ENCODE data around the gene BOD1L1.

Gene BOD1L1

DNA sequence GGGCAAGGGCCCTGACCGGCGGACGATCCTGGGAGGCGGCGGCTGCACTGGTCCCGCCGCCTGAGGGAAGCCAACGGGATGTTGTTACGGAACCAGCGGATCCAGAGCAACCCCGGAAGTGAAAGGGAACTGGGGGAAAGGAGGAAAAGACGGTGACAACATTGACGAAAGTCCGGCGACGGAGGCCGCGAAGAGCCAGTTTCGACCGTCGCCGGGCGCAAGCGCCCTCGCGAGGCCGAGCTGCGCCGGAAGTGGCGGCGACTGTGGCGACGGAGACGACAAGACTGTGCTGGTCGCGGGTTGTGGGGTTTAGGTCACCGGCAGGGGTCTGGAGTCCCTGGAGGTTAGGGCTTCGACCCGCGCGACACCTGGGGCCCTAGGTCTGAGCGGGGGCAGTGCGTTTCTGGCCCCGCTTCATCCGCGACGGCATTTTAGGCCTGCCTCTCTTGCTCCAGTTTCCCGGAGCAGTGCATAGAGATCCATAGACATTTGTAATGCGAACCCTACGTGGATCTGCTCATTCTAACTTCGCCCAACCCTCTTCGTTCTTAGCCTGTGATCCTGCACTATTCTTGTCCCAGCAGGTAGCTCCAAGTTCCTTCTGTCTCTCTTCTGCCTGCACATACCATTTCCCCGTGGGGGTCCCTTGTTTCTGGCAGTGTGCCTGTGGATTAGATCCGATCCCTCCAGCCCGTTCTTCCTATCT is at the start of gene BOD1L1:
Gene BOD1L1 (minus strand): TSS at position 120 of the 706 bp plus-strand sequence. CDS start 138 bp downstream, outside the sequence.
- H3K4me3 ChIP-seq (ENCODE audit: low read depth, low read length) = peak within 1 kb of the TSS; percentile 92
- DNase-seq (ENCODE audit: low read depth) = peak; percentile 90
- peak; percentile 52 for TF ChIP-seq CTCF (conservative IDR thresholded peaks at IDR 0.05; ENCODE audit: low read depth, low read length)

GRCh38 chr4:13674971-13675370 is 47.4 kb upstream of the BOD1L1 start:
- no peak overlapping the region for H3K4me3 ChIP-seq (ENCODE audit: low read depth, low read length)
- no peak for DNase-seq (ENCODE audit: low read depth)
- no peak for TF ChIP-seq CTCF (conservative IDR thresholded peaks at IDR 0.05; ENCODE audit: low read depth, low read length)

DNA sequence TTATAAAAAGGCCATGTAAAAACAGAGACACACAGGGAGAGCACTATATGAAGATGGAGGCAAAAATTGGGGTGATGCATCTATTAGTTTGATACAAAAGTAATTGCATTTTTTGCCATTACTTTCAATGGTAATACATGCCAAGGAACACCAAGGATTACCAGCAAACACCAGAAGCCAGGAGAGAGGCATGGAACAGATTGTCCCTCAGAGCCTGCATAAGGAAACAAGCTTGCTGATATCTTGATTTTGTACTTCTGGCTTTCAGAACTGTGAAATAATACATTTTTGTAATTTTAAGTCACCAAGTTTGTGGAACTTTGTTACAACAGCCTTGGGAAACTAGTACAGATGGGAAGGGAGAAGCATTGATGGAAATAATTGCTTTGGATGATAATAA is 45.6 kb upstream of the BOD1L1 start:
- DNase-seq (ENCODE audit: low read depth) = no peak
- TF ChIP-seq CTCF (conservative IDR thresholded peaks at IDR 0.05; ENCODE audit: low read depth, low read length) = no peak
- H3K4me3 ChIP-seq (ENCODE audit: low read depth, low read length) = no peak overlapping the region

GRCh38 chr4:13670456-13671160 is 43.1 kb upstream of the BOD1L1 start:
- no peak for TF ChIP-seq CTCF (conservative IDR thresholded peaks at IDR 0.05; ENCODE audit: low read depth, low read length)
- no peak overlapping the region for H3K4me3 ChIP-seq (ENCODE audit: low read depth, low read length)
- DNase-seq (ENCODE audit: low read depth) = no peak

DNA sequence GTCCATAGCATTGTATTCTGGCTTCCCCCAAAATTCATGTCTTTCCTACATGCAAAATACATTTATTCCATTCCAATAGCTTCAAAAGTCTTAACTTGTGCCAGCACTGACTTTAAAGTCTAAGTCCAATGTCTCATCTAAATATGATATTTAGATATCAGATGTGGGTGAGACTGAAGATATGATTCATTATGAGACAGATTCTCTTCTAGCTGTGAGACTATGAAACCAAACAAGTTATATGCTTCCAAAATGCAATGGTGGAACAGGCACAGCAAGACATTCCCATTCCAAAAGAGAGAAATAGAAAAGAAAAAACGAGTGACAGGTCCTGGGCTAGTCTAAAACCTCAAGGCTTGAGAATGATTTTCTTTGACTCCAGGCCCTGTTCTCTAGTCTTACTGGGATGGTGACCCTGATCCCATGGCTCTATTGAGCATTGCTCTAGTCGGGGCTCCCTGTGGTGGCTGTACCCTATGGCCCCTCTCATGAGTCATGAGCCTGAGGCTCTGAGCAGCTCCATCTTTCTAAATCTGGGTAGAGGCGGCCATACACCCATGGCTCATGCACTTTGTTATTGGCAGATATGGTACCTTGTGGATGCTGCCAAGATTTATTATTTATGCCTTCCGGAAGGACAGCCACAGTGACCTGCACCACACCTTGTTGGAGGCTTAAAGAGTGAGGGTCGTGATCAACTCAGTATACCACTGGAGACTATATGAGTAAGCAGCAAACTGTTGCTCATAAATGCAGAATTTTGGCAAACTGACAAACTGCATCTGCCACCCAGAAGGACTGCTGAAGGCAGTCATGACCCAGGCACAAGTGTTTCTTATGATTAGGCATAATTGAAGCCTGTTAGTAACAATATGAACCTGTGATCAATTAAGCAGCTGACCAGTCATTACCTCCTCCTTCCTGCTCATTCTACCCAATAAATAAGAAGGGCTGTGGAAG is 38.5 kb upstream of the BOD1L1 start:
- TF ChIP-seq CTCF (conservative IDR thresholded peaks at IDR 0.05; ENCODE audit: low read depth, low read length) = no peak
- peak; percentile 25 for DNase-seq (ENCODE audit: low read depth)
- H3K4me3 ChIP-seq (ENCODE audit: low read depth, low read length) = no peak overlapping the region

DNA sequence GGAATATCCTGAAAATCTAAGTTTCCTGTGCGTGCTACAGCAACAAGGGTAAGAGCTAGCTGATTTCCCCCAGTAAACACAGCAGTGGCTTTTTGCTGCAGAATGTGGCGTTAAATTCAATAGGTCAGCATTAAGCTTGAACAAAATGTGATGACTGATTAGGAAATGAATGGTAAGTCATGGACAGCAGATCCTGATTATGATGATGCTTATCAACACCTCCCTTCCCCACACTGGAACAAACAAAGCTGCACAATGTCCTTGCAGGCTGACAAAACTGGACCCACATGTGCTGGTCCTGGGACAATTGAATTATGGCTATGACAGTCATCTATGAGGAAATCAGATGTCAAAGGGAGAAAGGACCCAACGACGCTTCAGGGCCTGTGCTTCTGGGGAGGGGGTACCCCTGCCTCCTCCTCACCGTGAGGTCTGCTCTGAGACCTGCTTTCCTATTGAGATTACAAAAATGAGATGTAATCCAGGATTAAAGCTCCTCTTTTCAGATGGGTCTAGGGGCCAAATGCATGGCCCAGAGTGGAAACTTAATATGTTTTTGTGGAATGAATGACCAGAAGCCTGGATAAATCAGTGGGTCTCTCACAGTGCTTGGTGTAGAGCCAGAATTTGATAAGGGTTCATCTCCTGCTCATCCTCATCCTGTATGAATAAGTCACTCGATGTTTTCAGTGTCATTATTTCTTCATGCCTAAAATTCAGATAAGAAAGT is 32.0 kb upstream of the BOD1L1 start:
- no peak for TF ChIP-seq CTCF (conservative IDR thresholded peaks at IDR 0.05; ENCODE audit: low read depth, low read length)
- DNase-seq (ENCODE audit: low read depth) = no peak
- no peak overlapping the region for H3K4me3 ChIP-seq (ENCODE audit: low read depth, low read length)
